HCT116 (cell line): ENCODE measurements around the gene BPIFB1. TPM values are rescaled to one million over a fixed set of nuclear protein-coding genes. Genes with fewer than 3 reads are reported as not detected.

Source experiments
- ATAC-seq: fragments of 200-7000 bp; cut with Tn5 transposase; 2 replicates; pipeline ENCODE4 v1.9.1; 2020; ENCODE audit warnings: mild to moderate bottlenecking, moderate library complexity
- BruUV-seq: library from RNA; stranded (reverse); fragments of 400-500 nt; replicated peaks from 2 replicates; lab custom pipeline; 2021; lab: Mats Ljungman, UMichigan
- CTCF ChIA-PET: fragments of 300-600 bp; sonication (Branson Sonifier 250); formaldehyde crosslinking; loops from one replicate; lab custom pipeline; 2021; ENCODE audit warnings: antibody characterized with exemption; lab: Charles Lee
- POLR2A ChIA-PET: fragments of 300-600, 350-600 bp; sonication (Branson Sonifier 250); formaldehyde crosslinking; loops from one replicate; lab custom pipeline; 2021; ENCODE audit warnings: antibody characterized with exemption; lab: Charles Lee
- RAD21 ChIA-PET, 2 experiments: fragments of 300-600 bp; sonication (Branson Sonifier 250); formaldehyde crosslinking; loops; one replicate each; lab custom pipeline; 2023; ENCODE audit warnings: low total read pairs in 2 of 2; ENCODE audit not compliant: uncharacterized antibody in 2 of 2, unreplicated experiment in 2 of 2, low non-redundant PET in 1 of 2; lab: Charles Lee
- DNase-seq: peaks from one replicate; pipeline ENCODE4 v3.0.0-alpha.2; 2010; ENCODE audit warnings: low read depth, low spot score
- H2AFZ ChIP-seq: fragments of 200-600 bp; shearing (Covaris generic), sonication (generic); 2 replicates; pipeline ENCODE4 v1.6.1; 2017; ENCODE audit warnings: low read depth, mixed run types, mixed read lengths, antibody characterized with exemption, low read length; ENCODE audit not compliant: poor library complexity, severe bottlenecking
- H3K27ac ChIP-seq: 2 replicates; pipeline ENCODE4 v1.5.1; 2012; ENCODE audit warnings: low read depth, low read length
- H3K27me3 ChIP-seq: fragments of 200-600 bp; sonication (generic); 2 replicates; pipeline ENCODE4 v1.6.1; 2016; ENCODE audit warnings: mixed run types, low read length, mixed read lengths; ENCODE audit not compliant: insufficient read depth
- H3K36me3 ChIP-seq, 2 experiments: fragments of 200-500 bp in 1 of 2; fragments of 200-600 bp in 1 of 2; sonication (Bioruptor generic) in 1 of 2; sonication (generic) in 1 of 2; 2 replicates each; pipeline versions ENCODE4 v1.5.1 to v1.6.1; 2014 to 2016; ENCODE audit warnings: low read length in 2 of 2, inconsistent platforms in 1 of 2, mixed read lengths in 1 of 2, mixed run types in 1 of 2; ENCODE audit not compliant: insufficient read depth in 2 of 2, control insufficient read depth in 1 of 2
- H3K4me1 ChIP-seq, 2 experiments: fragments of 200-600 bp in 1 of 2; sonication (generic) in 1 of 2; 2 replicates each; pipeline versions ENCODE4 v1.5.1 to v1.6.1; 2012 to 2017; ENCODE audit warnings: low read length in 2 of 2, inconsistent platforms in 1 of 2, mild to moderate bottlenecking in 1 of 2, mixed read lengths in 1 of 2, mixed run types in 1 of 2, moderate library complexity in 1 of 2; ENCODE audit not compliant: insufficient read depth in 2 of 2, control insufficient read depth in 1 of 2
- H3K4me2 ChIP-seq: fragments of 200-600 bp; sonication (generic); 2 replicates; pipeline ENCODE4 v1.6.1; 2017; ENCODE audit warnings: mixed run types, low read length, mixed read lengths
- H3K4me3 ChIP-seq, 2 experiments: fragments of 200-600 bp in 1 of 2; sonication (generic) in 1 of 2; replicated peaks in 1 of 2; 2 replicates each; pipeline ENCODE4 v1.5.1; 2011 to 2016; ENCODE audit warnings: low read length in 2 of 2, control low read depth in 1 of 2, low read depth in 1 of 2, mild to moderate bottlenecking in 1 of 2, mixed read lengths in 1 of 2, mixed run types in 1 of 2
- H3K79me2 ChIP-seq: fragments of 200-600 bp; sonication (generic); 2 replicates; pipeline ENCODE4 v1.6.1; 2017; ENCODE audit warnings: mild to moderate bottlenecking, mixed run types, low read length, moderate library complexity, mixed read lengths; ENCODE audit not compliant: insufficient read depth
- H3K9ac ChIP-seq: fragments of 200-600 bp; sonication (generic); 2 replicates; pipeline ENCODE4 v1.6.1; 2016; ENCODE audit warnings: low read length, mixed read lengths
- H3K9me2 ChIP-seq: fragments of 200-600 bp; sonication (generic), shearing (Covaris generic); 2 replicates; pipeline ENCODE4 v1.6.1; 2017; ENCODE audit warnings: mixed run types, mild to moderate bottlenecking, moderate library complexity; ENCODE audit not compliant: insufficient read depth
- H3K9me3 ChIP-seq, 2 experiments: fragments of 200-500 bp in 1 of 2; fragments of 200-600 bp in 1 of 2; sonication (Bioruptor generic) in 1 of 2; sonication (generic) in 1 of 2; 2 replicates each; pipeline ENCODE4 v1.6.1; 2014 to 2017; ENCODE audit warnings: low read length in 2 of 2, mixed read lengths in 2 of 2, inconsistent platforms in 1 of 2, low read depth in 1 of 2, mild to moderate bottlenecking in 1 of 2, mixed run types in 1 of 2, moderate library complexity in 1 of 2; ENCODE audit not compliant: control insufficient read depth in 1 of 2, insufficient read depth in 1 of 2
- H4K20me1 ChIP-seq: fragments of 200-600 bp; sonication (generic), shearing (Covaris generic); 2 replicates; pipeline ENCODE4 v1.6.1; 2017; ENCODE audit warnings: mixed run types, mild to moderate bottlenecking, moderate library complexity; ENCODE audit not compliant: insufficient read depth
- ATF3 ChIP-seq: IDR thresholded peaks from 2 replicates; pipeline ENCODE4 v1.6.1; 2012
- CBX3 ChIP-seq: IDR thresholded peaks from 2 replicates; pipeline ENCODE4 v1.6.1; 2012; ENCODE audit warnings: low read depth
- CEBPB ChIP-seq: IDR thresholded peaks from 2 replicates; pipeline ENCODE4 v1.6.1; 2012; ENCODE audit warnings: low read depth
- CTCF ChIP-seq, 3 experiments: fragments of 200-600 bp in 1 of 3; sonication (generic) in 1 of 3; IDR thresholded peaks in 2 of 3; conservative IDR thresholded peaks in 1 of 3; 2 replicates each; pipeline ENCODE4 v1.5.1; 2012 to 2017; ENCODE audit warnings: low read depth in 2 of 3, low read length in 2 of 3, antibody characterized with exemption in 1 of 3, borderline replicate concordance in 1 of 3, control low read depth in 1 of 3, mild to moderate bottlenecking in 1 of 3, mixed read lengths in 1 of 3, mixed run types in 1 of 3, moderate library complexity in 1 of 3; ENCODE audit not compliant: insufficient read depth in 1 of 3
- JUND ChIP-seq: IDR thresholded peaks from 2 replicates; pipeline ENCODE4 v1.6.1; 2012
- POLR2AphosphoS5 ChIP-seq: IDR thresholded peaks from 2 replicates; pipeline ENCODE4 v1.6.1; 2011; ENCODE audit warnings: mild to moderate bottlenecking, low read depth, low read length, moderate library complexity
- RAD21 ChIP-seq: IDR thresholded peaks from 2 replicates; pipeline ENCODE4 v1.6.1; 2012; ENCODE audit warnings: low read depth, mild to moderate bottlenecking
- TCF7L2 ChIP-seq: IDR thresholded peaks from 2 replicates; pipeline ENCODE4 v1.7.0; 2011; ENCODE audit warnings: borderline replicate concordance, inconsistent platforms; ENCODE audit not compliant: insufficient read depth, insufficient read length; ENCODE audit errors: extremely low read depth
- ZNF274 ChIP-seq: fragments of 200-500 bp; sonication (Bioruptor generic); IDR thresholded peaks from 2 replicates; pipeline ENCODE4 v1.6.1; 2014; ENCODE audit warnings: mild to moderate bottlenecking, low read depth, low read length, inconsistent platforms
- intact Hi-C: fragments of 100-400 bp; cut with micrococcal nuclease; formaldehyde crosslinking; loops from 2 replicates; pipeline ENCODE4 v1.10.0; 2022
- total RNA-seq: library from RNA; stranded (reverse); gene quantifications from one replicate; pipeline ENCODE4 v1.2.1, GENCODE V29; 2021; ENCODE audit not compliant: unreplicated experiment

Gene BPIFB1
- total RNA-seq, 1 experiment from 2014 or later, result 0.17 TPM

DNA sequence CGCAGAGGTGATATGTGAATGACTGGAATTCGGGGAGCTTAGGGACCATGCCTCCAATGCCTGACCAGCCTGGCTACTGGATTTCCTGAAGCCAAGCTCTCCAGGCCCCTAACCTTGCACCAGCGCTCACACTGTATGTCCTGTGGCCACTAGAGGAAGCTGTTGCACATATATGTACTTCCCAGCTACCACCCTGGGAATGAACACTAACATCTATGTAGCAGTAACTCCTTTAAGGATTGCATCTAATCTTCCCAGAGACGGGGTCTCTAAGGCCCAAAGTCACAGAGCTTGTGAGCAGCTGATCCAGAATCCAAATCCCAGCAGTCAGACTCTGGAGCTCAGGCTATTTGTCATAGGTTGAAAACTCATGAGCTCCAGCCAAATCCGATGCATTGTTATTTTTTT is 20.4 kb upstream of the BPIFB1 start:
- H3K4me2 ChIP-seq, result no peak overlapping the region
- ATAC-seq (peak; percentile 99), DNase-seq (peak; percentile 62)
- no peaks in the 10 kb centered on the region for H4K20me1 ChIP-seq
- no peaks in the 10 kb centered on the region for H3K9me2 ChIP-seq
- no peaks in the 10 kb centered on the region for H3K4me1 ChIP-seq
- H3K27me3 ChIP-seq, result 0 out of 2 replicates have a peak, but pooled peaks cover 4% of the 10 kb centered on the region
- TF ChIP-seq ZNF274 (no peak), CBX3 (no peak), RAD21 (peak; percentile 72), CEBPB (no peak), POLR2AphosphoS5 (no peak), CTCF (IDR thresholded peaks at IDR 0.05 in 2 of 3, conservative IDR thresholded peaks at IDR 0.05 in 1 of 3; ENCODE audit: borderline replicate concordance in 1 of 3, insufficient read depth in 1 of 3, low read depth in 2 of 3, low read length in 2 of 3) (peak; percentile 72 to 83 (median 82)), ATF3 (no peak), TCF7L2 (no peak), JUND (no peak)
- H3K27ac ChIP-seq, result no peak overlapping the region
- no peaks in the 10 kb centered on the region for H3K36me3 ChIP-seq
- H2AFZ ChIP-seq, result no peak overlapping the region
- no peak overlapping the region for H3K4me3 ChIP-seq
- H3K9me3 ChIP-seq, result no peaks in the 10 kb centered on the region
- BruUV-seq, result no TSS peak
- H3K9ac ChIP-seq, result no peak overlapping the region
- ChIA-PET CTCF (interaction anchor here (0.7 to 1.8 kb wide), 15 partner anchors 9 to 360 kb away, joined by 3 to 32 read pairs (median 4); partner anchors contain the start of gene BPIFB1), RAD21 (interaction anchor here (0.6 to 1.3 kb wide), 3 partner anchors 30 to 39 kb away, joined by 3 to 6 read pairs (median 4); no protein-coding TSS in a partner anchor), POLR2A (no interaction called here)
- no peaks in the 10 kb centered on the region for H3K79me2 ChIP-seq
- intact Hi-C loops, result loop anchor here (2.0 kb wide), 1 partner anchor 36 kb away; no protein-coding TSS in a partner anchor
